Measurements from ENCODE around the gene NTN1. TPM values are rescaled to one million over a fixed set of nuclear protein-coding genes. Genes with fewer than 3 reads are reported as not detected.

The NTN1 gene
- total RNA-seq, 1 donor from 2014 or later: 0.20 TPM

GRCh38 chr17:9189870-9190269, 168.6 kb downstream of the NTN1 start:
- DNase-seq (ENCODE audit: low read depth, low spot score): no peak

DNA sequence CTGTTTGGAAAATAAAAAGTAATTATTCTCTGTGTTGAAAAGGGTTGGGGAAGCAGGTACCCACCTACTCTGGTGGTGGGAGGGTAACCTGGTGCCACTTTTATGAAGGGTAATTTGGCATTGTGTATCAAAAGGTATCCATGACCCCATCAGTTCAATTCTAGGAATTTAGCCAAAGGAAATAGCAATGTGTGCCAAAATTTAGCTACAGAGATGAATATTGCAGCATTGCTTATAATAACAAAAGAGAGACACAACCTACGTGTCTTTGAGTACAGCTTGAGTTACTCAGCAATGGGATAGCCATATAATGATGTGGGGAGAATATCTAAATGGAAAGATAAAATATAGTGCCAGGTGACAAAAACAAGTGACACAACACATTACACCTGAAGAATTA, 170.7 kb downstream of the NTN1 start:
- DNase-seq (ENCODE audit: low read depth, low spot score): no peak

- no peak for DNase-seq (ENCODE audit: low read depth, low spot score)
Observed at GRCh38 chr17:9195411-9195810, 174.1 kb downstream of the NTN1 start.

GRCh38 chr17:9195961-9196670, 174.8 kb downstream of the NTN1 start:
- no peak for DNase-seq (ENCODE audit: low read depth, low spot score)

DNA sequence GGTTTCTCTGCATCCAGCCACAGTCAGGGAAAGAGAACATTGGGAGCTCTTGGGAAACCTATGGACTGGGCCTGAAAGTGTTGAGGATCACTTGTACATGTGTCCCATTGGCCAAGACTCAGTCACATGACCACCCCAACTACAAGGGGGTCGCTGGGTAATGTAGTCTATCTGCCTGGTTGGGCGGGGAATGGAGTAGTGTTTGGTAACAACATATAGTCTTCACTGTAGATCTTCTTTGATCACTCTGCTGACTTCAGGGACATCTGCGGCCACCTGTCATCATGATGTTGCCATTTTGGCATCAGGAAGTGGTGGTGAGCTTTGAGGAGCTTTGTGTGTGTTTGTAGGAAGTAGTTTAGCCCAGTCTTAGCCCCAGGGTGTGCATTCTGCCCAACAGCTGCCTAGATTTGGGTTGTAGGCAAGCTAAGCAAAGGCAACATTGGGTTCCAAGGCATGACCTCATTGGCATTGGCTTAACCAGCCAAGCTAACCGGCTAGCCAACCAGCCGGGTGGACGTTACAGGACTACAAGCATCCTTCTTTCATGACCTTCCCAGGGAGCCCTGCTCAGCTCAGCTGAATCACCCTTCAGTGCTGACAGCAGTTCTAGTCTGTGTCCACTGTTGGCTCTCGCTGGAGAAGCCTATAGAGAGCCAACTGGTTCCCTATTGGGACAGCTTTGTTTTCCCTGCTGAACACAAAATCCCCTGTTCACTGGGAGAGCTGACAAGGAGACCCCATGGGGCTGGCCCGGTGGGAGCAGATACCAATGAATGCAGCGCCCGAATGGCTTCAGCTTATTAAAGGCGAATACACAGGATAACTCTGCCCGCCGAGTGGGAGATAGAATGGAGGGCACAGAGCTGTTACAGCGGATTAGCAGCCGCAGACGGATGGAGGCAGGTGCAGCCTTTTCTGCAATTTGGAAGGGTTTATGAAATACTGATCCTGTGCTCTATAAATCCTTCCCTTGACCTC, 178.6 kb downstream of the NTN1 start:
- DNase-seq (ENCODE audit: low read depth, low spot score): no peak

GRCh38 chr17:9200699-9201359, 179.5 kb downstream of the NTN1 start:
- no peak for DNase-seq (ENCODE audit: low read depth, low spot score)

- DNase-seq (ENCODE audit: low read depth, low spot score): no peak
Observed at GRCh38 chr17:9202532-9202931, 181.2 kb downstream of the NTN1 start.

DNA sequence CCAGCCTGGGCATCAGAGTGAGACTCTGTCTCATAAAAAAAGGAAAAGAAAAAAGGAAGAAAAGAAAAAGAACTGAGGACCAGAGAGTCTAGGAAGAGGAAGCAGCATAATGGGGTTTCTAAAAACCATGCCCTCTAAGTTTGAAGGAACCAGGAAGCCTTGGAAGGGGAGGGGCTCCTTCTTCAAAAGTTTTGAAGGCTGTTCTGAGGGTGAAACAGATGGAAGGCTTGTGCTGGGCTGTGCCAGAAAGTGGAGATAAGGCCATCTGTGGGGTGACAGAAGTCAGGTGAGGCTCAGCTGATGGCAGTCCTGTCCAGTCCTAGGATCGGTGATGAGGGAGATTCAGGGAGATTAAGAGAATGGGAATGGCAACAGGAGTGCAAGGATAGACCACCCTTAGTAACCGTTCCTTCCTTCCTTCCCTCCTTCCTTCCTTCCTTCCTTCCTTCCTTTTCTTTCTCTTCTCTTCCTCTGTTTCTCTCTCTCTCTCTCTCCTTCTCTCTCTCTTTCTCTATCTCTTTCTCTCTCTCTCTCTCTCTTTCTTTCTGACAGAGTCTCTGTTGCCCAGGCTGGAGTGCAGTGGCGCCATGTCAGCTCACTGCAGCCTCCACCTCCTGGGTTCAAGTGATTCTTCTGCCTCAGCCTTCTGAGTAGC, 182.6 kb downstream of the NTN1 start:
- no peak for DNase-seq (ENCODE audit: low read depth, low spot score)

GRCh38 chr17:9204637-9205329, 183.5 kb downstream of the NTN1 start:
- DNase-seq (ENCODE audit: low read depth, low spot score): no peak

DNA sequence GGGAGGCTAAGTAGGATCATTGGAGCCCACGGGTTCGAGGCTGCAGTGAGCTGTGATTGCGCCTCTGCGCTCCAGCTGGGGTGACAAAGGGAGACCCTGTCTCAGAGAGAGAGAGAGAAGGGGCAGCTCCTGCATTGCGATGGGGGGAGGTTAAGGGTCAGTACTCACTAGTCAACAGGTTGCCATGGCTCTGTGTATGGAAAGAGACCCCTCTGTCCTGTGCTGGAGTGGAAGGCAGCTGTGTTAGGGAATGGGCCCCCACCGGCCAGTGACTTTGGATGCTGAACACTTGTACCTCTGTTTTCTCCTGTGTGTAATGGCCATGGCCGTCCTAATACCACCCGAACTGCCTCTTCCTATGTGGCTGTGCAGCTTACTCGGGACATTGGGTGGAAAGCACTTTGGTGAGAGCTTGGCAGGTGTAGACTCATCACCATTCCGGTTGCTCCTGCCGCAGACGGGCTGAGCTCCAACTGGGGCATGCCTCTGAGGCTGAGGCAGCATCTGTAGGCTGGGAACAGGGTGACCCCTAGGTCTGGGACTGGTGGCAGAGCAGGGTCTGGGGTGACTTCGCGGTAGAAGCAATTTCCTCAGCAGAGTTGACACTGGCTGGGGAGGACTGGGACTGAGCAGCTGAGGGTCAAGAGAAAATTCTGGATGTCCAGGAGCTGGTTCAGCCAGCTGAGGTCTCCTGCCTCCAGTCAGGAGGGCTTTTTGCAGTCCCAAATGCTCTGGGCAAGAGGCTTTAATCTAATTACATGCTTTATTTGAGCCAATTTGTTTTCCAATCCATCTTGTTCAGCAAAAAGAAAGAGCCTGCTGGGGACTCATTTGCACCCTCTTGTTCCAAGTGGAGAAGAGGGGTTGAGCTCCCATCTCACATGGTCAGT, 184.5 kb downstream of the NTN1 start:
- no peak for DNase-seq (ENCODE audit: low read depth, low spot score)

DNA sequence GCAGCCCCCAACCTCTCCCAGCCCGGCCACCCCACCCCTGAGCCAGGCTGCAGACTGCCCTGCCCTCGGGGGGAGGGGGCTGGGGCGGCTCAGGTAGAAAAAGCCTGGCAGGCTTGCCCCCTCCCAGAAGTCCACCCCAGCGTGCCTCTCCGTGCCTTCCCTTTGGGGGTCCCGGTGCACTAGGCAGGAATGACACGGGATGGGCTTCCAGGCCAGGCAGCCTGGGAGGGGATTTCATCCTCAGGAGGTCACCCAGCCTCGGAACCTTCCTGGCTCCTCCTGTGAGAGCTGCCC, 185.0 kb downstream of the NTN1 start:
- no peak for DNase-seq (ENCODE audit: low read depth, low spot score)

DNA sequence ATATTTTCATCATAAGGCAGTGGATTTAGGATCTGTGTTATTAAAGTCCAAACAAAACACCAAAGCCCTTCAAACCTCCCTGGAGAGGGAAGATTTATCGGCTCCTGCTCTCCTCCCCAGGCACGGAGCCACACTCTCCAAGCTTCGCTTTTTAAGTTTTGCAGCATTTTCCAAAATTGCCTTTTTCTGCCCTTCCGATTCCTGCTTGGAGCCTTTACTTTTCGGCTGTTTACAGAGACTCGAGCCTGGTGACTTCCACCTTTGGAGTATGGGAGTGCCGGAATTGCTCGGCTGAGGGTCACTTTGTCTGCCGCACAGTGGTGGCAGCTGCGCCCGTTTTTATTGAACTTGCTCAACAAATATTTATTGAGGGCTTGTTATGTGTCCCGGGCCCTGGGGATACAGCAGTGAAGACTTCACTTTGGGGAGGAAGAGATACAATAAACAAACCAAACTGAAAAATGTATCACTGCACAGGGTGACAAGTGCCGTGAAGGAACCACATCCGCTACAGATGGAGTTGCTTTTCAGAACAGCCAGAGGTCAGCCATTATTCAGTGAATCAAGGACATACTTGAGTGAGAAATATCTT, 185.5 kb downstream of the NTN1 start:
- DNase-seq (ENCODE audit: low read depth, low spot score): no peak

GRCh38 chr17:9208381-9209105, 187.2 kb downstream of the NTN1 start:
- DNase-seq (ENCODE audit: low read depth, low spot score): no peak

DNA sequence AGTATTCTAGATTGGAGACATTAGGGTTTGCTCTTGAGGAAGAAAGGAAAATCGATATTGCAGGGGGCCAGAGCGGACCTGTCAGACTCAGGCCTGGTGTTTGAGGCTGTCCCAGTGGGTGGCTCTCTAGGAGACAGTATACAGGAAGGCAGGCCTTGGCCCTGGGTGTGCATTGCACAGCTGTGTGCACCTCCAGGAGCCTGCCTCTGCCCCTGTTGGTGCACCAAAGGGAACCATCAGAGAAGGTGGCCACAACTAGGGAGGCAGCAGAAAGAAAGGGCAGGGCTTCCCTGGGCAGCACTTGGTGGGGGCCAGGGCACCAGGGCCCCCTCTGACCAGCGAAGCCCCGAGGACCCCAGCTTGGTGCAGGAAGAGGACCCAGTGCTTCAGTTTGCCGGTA, 188.0 kb downstream of the NTN1 start:
- no peak for DNase-seq (ENCODE audit: low read depth, low spot score)

DNA sequence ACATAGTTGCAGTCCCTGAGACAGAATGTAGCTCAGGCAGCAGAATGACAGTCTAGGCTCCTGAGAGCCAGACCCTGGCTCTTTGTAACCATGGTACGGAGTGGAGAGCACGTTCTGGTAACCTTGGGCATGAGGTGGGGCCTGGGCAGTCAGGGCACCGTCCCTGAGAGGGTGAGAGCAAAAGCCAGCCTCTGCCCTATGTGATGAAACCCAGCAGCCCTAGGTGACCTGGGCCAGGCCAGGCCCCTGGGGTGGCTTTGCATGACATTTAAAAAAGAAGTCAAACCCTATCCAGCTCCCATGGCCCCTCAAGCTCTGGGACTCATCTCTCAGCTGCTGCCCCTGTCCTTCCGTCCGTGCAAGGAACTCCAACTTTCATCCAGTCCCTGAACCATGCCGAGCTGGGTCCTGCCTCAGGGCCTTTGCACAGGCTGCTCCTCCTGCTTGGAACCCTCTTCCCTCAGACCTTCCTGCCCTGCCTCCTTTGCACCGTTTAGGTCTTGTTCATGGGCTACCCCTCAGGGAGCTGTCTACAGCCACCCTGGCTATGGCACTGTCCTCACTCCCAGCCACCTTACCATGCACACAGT, 188.6 kb downstream of the NTN1 start:
- no peak for DNase-seq (ENCODE audit: low read depth, low spot score)

DNA sequence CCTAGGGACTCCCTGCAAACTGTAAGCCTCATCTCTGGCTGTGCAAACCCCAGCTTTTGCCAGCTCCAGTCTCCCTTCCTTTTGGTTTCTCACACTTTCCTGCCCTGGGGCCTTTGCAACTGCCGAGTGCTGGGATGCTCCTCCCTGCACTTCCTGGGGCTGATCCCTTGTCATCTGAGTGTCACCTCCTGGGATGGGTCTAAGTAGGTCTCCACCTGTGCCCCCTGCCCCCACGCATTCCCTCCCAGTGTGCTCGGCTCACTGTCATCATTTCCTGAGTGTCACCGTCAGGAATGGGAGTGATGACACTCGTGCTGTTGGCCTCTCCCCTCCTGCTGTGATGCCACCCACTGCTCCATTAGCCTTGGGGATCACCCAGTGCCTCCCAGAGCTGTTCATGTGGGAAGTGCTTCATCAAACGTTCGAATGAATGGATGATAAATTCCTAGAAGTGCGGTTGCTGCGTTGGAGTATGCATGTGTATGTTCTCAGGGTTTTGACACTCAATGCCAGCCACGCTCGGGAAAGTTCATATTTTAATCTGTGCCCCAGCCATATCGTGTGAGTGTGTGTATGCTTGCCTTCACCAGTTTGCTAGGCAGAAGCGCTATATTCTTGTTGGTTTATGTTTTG, 189.9 kb downstream of the NTN1 start:
- no peak for DNase-seq (ENCODE audit: low read depth, low spot score)

DNA sequence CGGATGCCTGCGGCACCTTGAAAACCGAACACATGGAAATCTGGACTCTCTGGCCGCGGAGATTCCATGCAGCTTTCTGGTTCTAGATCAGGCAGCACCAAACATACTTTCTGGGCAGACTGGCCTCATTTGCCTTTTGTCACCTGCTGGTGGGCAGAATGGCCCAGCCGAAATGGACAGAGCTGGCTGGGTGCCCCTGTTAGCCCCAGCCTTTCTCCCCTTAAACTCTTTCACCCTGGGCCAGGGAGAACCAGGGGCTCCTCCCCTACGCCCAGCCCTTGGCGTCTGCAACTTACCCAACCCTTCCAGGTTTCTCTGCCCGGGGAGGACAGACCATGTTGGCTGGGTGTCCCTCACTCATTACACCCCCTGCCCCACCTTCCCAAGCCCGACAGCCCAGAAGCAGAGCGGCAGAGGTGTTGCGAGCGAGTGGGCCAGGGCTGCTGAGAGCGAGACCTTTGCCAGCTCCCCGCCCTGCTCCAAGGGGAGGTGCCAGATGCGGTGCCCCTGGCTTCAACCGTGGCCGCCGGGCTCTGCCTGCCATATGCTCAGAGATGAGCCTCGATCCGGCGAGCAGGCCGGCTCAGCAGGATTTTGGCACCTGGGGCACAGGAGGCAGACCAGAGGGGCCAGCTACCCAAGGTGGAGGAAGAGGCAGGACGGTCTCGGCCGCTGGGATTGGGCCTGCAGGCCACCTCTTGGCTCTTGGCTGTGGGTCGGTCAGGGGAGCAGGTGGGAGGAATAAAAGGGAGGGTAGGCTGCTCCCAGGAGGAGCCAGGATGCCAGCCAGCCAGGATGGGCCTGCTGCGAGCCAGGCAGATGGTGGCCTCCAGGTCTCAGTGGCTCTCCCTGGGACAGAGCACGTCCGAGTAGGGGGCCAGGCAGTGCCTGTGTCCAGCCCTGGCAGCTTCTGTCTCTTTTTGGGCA, 191.3 kb downstream of the NTN1 start:
- DNase-seq (ENCODE audit: low read depth, low spot score): no peak

Data from pulmonary artery endothelial cell (primary cell).